Astrocyte (in vitro differentiated cells and primary cell): ENCODE results near the gene HES2. TPM values are rescaled to one million over a fixed set of nuclear protein-coding genes. Genes with fewer than 3 reads are reported as not detected.

ENCODE experiments used
- DNase-seq: peaks from one replicate; pipeline ENCODE4 v3.0.0-alpha.2; 2010; ENCODE audit warnings: low read depth
- FAIRE-seq: peaks from 2 replicates; lab custom pipeline; 2011; peaks lifted over from hg19 to GRCh38; lab: Jason Lieb, UNC
- H2AFZ ChIP-seq: 2 replicates; pipeline ENCODE4 v1.6.0; 2012; ENCODE audit warnings: low read depth, low read length, inconsistent platforms
- H3K27ac ChIP-seq: 2 replicates; pipeline ENCODE4 v1.5.1; 2011; ENCODE audit warnings: low read depth, low read length, inconsistent platforms
- H3K27me3 ChIP-seq: 2 replicates; pipeline ENCODE4 v1.6.0; 2011; ENCODE audit warnings: low read length, inconsistent platforms; ENCODE audit not compliant: insufficient read depth
- H3K36me3 ChIP-seq: 2 replicates; pipeline ENCODE4 v1.5.1; 2011; ENCODE audit warnings: low read length, inconsistent platforms; ENCODE audit not compliant: insufficient read depth
- H3K4me1 ChIP-seq: 2 replicates; pipeline ENCODE4 v1.5.1; 2011; ENCODE audit warnings: low read length, inconsistent platforms; ENCODE audit not compliant: insufficient read depth
- H3K4me2 ChIP-seq: 2 replicates; pipeline ENCODE4 v1.6.0; 2012; ENCODE audit warnings: low read length, inconsistent platforms
- H3K4me3 ChIP-seq: 2 replicates; pipeline ENCODE4 v1.5.1; 2011; ENCODE audit warnings: low read depth, mild to moderate bottlenecking, low read length, inconsistent platforms; ENCODE audit not compliant: insufficient read depth
- H3K79me2 ChIP-seq: 2 replicates; pipeline ENCODE4 v1.6.0; 2012; ENCODE audit warnings: mild to moderate bottlenecking, low read length, inconsistent platforms; ENCODE audit not compliant: insufficient read depth
- H3K9ac ChIP-seq: 2 replicates; pipeline ENCODE4 v1.6.0; 2012; ENCODE audit warnings: mild to moderate bottlenecking, low read length, inconsistent platforms
- H3K9me3 ChIP-seq: 2 replicates; pipeline ENCODE4 v1.5.1; 2012; ENCODE audit warnings: low read depth, mild to moderate bottlenecking, low read length, inconsistent platforms; ENCODE audit not compliant: insufficient read depth
- H4K20me1 ChIP-seq: 2 replicates; pipeline ENCODE4 v1.6.0; 2012; ENCODE audit warnings: low read length, inconsistent platforms; ENCODE audit not compliant: insufficient read depth
- H3K27ac Mint-ChIP-seq: one replicate; pipeline ENCODE4 v1.8.0; 2021; ENCODE audit warnings: mild to moderate bottlenecking, mixed read lengths; ENCODE audit not compliant: unreplicated experiment
- H3K27me3 Mint-ChIP-seq: one replicate; pipeline ENCODE4 v1.8.0; 2021; ENCODE audit warnings: low read depth, mixed read lengths; ENCODE audit not compliant: unreplicated experiment
- H3K36me3 Mint-ChIP-seq: one replicate; pipeline ENCODE4 v1.8.0; 2021; ENCODE audit warnings: low read depth, mixed read lengths; ENCODE audit not compliant: unreplicated experiment
- H3K4me1 Mint-ChIP-seq: one replicate; pipeline ENCODE4 v1.8.0; 2021; ENCODE audit warnings: low read depth, mixed read lengths; ENCODE audit not compliant: unreplicated experiment
- H3K4me3 Mint-ChIP-seq: one replicate; pipeline ENCODE4 v1.8.0; 2021; ENCODE audit warnings: mild to moderate bottlenecking, moderate library complexity, mixed read lengths; ENCODE audit not compliant: unreplicated experiment
- H3K9me3 Mint-ChIP-seq: one replicate; pipeline ENCODE4 v1.8.0; 2021; ENCODE audit warnings: mild to moderate bottlenecking, mixed read lengths; ENCODE audit not compliant: unreplicated experiment
- EZH2 ChIP-seq: IDR thresholded peaks from 2 replicates; pipeline ENCODE4 v1.6.1; 2012; ENCODE audit warnings: mild to moderate bottlenecking, low read length, inconsistent platforms; ENCODE audit not compliant: insufficient read depth
- total RNA-seq: library from RNA; stranded (reverse); gene quantifications from 2 replicates; pipeline ENCODE4 v1.2.1, GENCODE V29; 2021
- TF ChIP-seq, protein P1 (sequence below): IDR thresholded peaks from 2 replicates; pipeline ENCODE4 v1.5.1; 2011; ENCODE audit warnings: low read depth, mild to moderate bottlenecking, inconsistent platforms, low read length, moderate library complexity; ENCODE audit not compliant: insufficient read depth

Gene HES2
- total RNA-seq, 1 donor from 2014 or later = 3.0 TPM

DNA sequence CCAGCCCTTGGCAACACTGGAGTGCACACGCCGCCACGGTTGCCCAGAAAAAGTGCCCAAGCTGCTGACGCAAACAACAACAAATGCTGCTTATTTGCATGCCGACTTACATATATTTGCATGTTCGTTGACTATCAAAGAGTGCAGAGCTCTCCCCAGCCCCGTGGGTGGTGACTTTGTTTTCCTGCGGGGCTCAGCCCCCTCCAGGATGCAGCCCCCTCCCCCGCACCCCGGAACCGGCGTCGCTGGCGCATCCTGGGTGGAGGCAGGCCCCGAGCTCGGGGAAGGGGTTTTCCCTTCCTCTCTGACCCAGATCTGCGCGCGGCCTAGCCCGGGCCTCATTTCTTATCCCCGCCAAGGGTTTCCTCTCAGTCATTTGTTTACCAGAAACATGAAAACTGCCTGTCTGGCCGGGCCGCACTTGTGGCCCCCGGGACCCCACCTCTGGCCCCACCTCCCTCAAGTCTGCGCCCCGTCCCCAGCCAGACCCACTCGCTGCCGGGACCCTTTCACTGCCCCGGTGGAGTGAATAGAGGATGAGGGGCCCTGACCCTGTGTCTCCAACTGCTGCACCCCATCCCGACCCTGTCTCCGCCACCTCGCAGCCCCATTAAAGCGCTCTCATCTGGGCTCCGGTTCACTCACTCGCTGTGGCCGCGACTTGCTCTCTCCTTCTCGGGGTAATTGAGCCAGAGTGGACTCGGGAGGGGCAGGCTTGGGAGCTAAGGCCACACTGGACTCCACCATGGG, 40.8 kb upstream of the HES2 start:
- peaks cover 9% of the 10 kb centered on the region for H3K27me3 Mint-ChIP-seq
- FAIRE-seq (no peak), DNase-seq (no peak)
- peaks cover 16% of the 10 kb centered on the region for H3K36me3 Mint-ChIP-seq
- Histone ChIP-seq H3K4me1 (no peaks in the 10 kb centered on the region), H3K9ac (no peak overlapping the region), H4K20me1 (peaks cover 38% of the 10 kb centered on the region), H3K9me3 (no peaks in the 10 kb centered on the region), H3K27ac (no peak overlapping the region), H3K79me2 (no peaks in the 10 kb centered on the region), H2AFZ (no peak overlapping the region), H3K27me3 (peaks cover 9% of the 10 kb centered on the region), H3K36me3 (peaks cover 3% of the 10 kb centered on the region), H3K4me3 (no peak overlapping the region), H3K4me2 (no peak overlapping the region)
- peaks cover 5% of the 10 kb centered on the region for H3K9me3 Mint-ChIP-seq
- TF ChIP-seq, protein P1, sequence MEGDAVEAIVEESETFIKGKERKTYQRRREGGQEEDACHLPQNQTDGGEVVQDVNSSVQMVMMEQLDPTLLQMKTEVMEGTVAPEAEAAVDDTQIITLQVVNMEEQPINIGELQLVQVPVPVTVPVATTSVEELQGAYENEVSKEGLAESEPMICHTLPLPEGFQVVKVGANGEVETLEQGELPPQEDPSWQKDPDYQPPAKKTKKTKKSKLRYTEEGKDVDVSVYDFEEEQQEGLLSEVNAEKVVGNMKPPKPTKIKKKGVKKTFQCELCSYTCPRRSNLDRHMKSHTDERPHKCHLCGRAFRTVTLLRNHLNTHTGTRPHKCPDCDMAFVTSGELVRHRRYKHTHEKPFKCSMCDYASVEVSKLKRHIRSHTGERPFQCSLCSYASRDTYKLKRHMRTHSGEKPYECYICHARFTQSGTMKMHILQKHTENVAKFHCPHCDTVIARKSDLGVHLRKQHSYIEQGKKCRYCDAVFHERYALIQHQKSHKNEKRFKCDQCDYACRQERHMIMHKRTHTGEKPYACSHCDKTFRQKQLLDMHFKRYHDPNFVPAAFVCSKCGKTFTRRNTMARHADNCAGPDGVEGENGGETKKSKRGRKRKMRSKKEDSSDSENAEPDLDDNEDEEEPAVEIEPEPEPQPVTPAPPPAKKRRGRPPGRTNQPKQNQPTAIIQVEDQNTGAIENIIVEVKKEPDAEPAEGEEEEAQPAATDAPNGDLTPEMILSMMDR = no peak
- no peak for TF ChIP-seq EZH2
- peak overlapping the region; percentile 34 for H3K27ac Mint-ChIP-seq
- no peaks in the 10 kb centered on the region for H3K4me1 Mint-ChIP-seq
- H3K4me3 Mint-ChIP-seq = no peak overlapping the region

DNA sequence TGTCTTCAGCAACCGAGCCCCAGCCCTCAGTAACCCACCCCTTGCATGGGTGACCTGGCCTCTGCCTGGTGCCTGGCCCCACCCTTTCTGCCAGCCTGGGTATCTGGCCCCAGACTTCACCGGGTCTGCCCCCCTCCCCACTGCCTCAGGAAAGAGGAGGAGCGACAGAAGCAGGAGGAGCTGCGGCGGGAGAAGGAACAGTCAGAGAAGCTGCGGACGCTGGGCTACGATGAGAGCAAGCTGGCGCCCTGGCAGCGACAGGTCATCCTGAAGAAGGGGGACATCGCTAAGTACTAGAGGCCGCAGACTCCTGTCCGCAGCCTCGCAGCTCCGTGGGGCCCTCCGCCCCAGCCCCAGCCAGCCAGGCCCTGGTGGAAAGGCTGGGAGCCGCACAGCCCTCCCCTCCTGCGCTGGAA, 40.1 kb upstream of the HES2 start:
- Mint-ChIP-seq H3K9me3 (peaks cover 5% of the 10 kb centered on the region), H3K4me3 (no peak overlapping the region), H3K27me3 (peaks cover 9% of the 10 kb centered on the region), H3K27ac (no peak overlapping the region), H3K4me1 (no peaks in the 10 kb centered on the region), H3K36me3 (peaks cover 16% of the 10 kb centered on the region)
- Histone ChIP-seq H4K20me1 (peaks cover 37% of the 10 kb centered on the region), H3K9me3 (no peaks in the 10 kb centered on the region), H3K9ac (no peak overlapping the region), H3K27me3 (peaks cover 9% of the 10 kb centered on the region), H2AFZ (no peak overlapping the region), H3K4me1 (no peaks in the 10 kb centered on the region), H3K27ac (no peak overlapping the region), H3K4me2 (no peak overlapping the region), H3K4me3 (no peak overlapping the region), H3K36me3 (peaks cover 3% of the 10 kb centered on the region), H3K79me2 (no peaks in the 10 kb centered on the region)
- DNase-seq = no peak
- TF ChIP-seq, protein P1 = no peak
- TF ChIP-seq EZH2 = no peak
- no peak for FAIRE-seq
